Kidney (tissue), 22 donors: ENCODE measurements around the gene CDC5L. TPM values are rescaled to one million over a fixed set of nuclear protein-coding genes. Genes with fewer than 3 reads are reported as not detected.
A peak's percentile ranks its signal among the peaks of the same experiment; 100 is the strongest.

Source experiments
- DNase-seq, 5 donors: peaks; one replicate each; pipeline ENCODE4 v3.0.0-alpha.2; 2013 to 2020
- FAIRE-seq: peaks from 2 replicates; lab custom pipeline; 2012; peaks lifted over from hg19 to GRCh38; lab: Jason Lieb, UNC
- H3K27ac ChIP-seq, 2 donors: one replicate each; pipeline ENCODE4 v1.7.0; 2013; ENCODE audit warnings: low read depth in 2 of 2, low read length in 2 of 2, inconsistent platforms in 1 of 2
- H3K27me3 ChIP-seq: one replicate; pipeline ENCODE4 v1.7.1; 2013; ENCODE audit warnings: low read length, inconsistent platforms; ENCODE audit not compliant: control insufficient read depth, insufficient read depth
- H3K36me3 ChIP-seq, 3 donors: one replicate each; pipeline versions ENCODE4 v1.7.0 to v1.7.1; 2013; ENCODE audit warnings: low read length in 3 of 3, control low read depth in 1 of 3, inconsistent platforms in 1 of 3; ENCODE audit not compliant: insufficient read depth in 3 of 3, control insufficient read depth in 2 of 3
- H3K4me1 ChIP-seq, 3 donors: one replicate each; pipeline versions ENCODE4 v1.7.0 to v1.7.1; 2013; ENCODE audit warnings: low read length in 3 of 3, inconsistent platforms in 1 of 3, low read depth in 1 of 3; ENCODE audit not compliant: control insufficient read depth in 2 of 3, insufficient read depth in 2 of 3
- H3K4me3 ChIP-seq, 3 donors: one replicate each; pipeline versions ENCODE4 v1.7.0 to v1.8.1; 2013; ENCODE audit warnings: low read length in 3 of 3, control low read depth in 1 of 3, inconsistent platforms in 1 of 3
- H3K9ac ChIP-seq, 3 donors: one replicate each; pipeline versions ENCODE4 v1.7.0 to v1.7.1; 2013; ENCODE audit warnings: low read length in 3 of 3, control low read depth in 1 of 3, inconsistent platforms in 1 of 3
- H3K9me3 ChIP-seq, 3 donors: one replicate each; pipeline versions ENCODE4 v1.7.0 to v1.7.1; 2013; ENCODE audit warnings: low read length in 3 of 3, control low read depth in 1 of 3, inconsistent platforms in 1 of 3; ENCODE audit not compliant: control insufficient read depth in 2 of 3, insufficient read depth in 1 of 3
- intact Hi-C: fragments of 100-400 bp; cut with DNase I; formaldehyde crosslinking; loops from one replicate; pipeline ENCODE4 v1.11.1; 2022
- long read RNA-seq, 10 donors: library from polyadenylated mRNA in 1 of 10; unstranded in 1 of 10; transcript quantifications; one replicate each; pipeline ENCODE4 v2.0.0 and lab custom pipeline, GENCODE V29; 2021 to 2026
- polyA plus RNA-seq: library from polyadenylated mRNA; stranded (reverse); fragments of 350-450 nt; fragmentation: Illumina TruSeq; extraction: RNeasy Lipid Tissue Mini Kit (QIAGEN cat#74804); gene quantifications from one replicate; pipeline ENCODE4 v1.2.3, GENCODE V29; 2014; ENCODE audit warnings: low read depth, low replicate concordance; ENCODE audit not compliant: insufficient read depth
- total RNA-seq: library from RNA; stranded (reverse); fragmentation: NEBNext Ultra II Directional; extraction: Animal tissue kit (Norgen Biotek cat#: 25700); gene quantifications from one replicate; pipeline ENCODE4 v1.2.1, GENCODE V29; 2021
- TF ChIP-seq, protein P1 (sequence below): IDR thresholded peaks from 3 replicates; pipeline ENCODE4 v1.5.1; 2012; ENCODE audit warnings: mild to moderate bottlenecking, moderate library complexity, borderline replicate concordance; ENCODE audit not compliant: insufficient read depth; ENCODE audit errors: extremely low read depth
- donor health status: control.
- donor health status: control.
- donor health status: control.
- donor health status: control.
- donor health status: control.
- donor health status: DM: yes; HTN: yes; CAD: no.
- donor health status: Normal renal cell carcinoma (clear cell type).

Gene CDC5L
- total RNA-seq (17.6 TPM), polyA plus RNA-seq (7.6 TPM)
- long read RNA-seq, donor 1, full-length matches to known transcripts = 2 of 15 reads
- long read RNA-seq, donor 1, partial matches to known transcripts = 13 of 15 reads
- long read RNA-seq, donor 1, other reads (novel, unspliced or antisense) = 0 of 15 reads
- long read RNA-seq, donor 2, full-length matches to known transcripts = 3 of 56 reads
- long read RNA-seq, donor 2, partial matches to known transcripts = 53 of 56 reads
- long read RNA-seq, donor 2, other reads (novel, unspliced or antisense) = 0 of 56 reads
- long read RNA-seq, donor 3, full-length matches to known transcripts = 5 of 25 reads
- long read RNA-seq, donor 3, partial matches to known transcripts = 20 of 25 reads
- long read RNA-seq, donor 3, other reads (novel, unspliced or antisense) = 0 of 25 reads
- long read RNA-seq, donor 4, full-length matches to known transcripts = 5 of 5 reads
- long read RNA-seq, donor 4, partial matches to known transcripts = 0 of 5 reads
- long read RNA-seq, donor 4, other reads (novel, unspliced or antisense) = 0 of 5 reads
- long read RNA-seq, donor 5, full-length matches to known transcripts = 1 of 1 reads
- long read RNA-seq, donor 5, partial matches to known transcripts = 0 of 1 reads
- long read RNA-seq, donor 5, other reads (novel, unspliced or antisense) = 0 of 1 reads
- long read RNA-seq, donor 6, full-length matches to known transcripts = 7 of 102 reads
- long read RNA-seq, donor 6, partial matches to known transcripts = 95 of 102 reads
- long read RNA-seq, donor 6, other reads (novel, unspliced or antisense) = 0 of 102 reads
- long read RNA-seq, donor 7, full-length matches to known transcripts = 14 of 27 reads
- long read RNA-seq, donor 7, partial matches to known transcripts = 11 of 27 reads
- long read RNA-seq, donor 7, other reads (novel, unspliced or antisense) = 2 of 27 reads
- long read RNA-seq, donor 8, full-length matches to known transcripts = 2 of 44 reads
- long read RNA-seq, donor 8, partial matches to known transcripts = 42 of 44 reads
- long read RNA-seq, donor 8, other reads (novel, unspliced or antisense) = 0 of 44 reads
- long read RNA-seq, donor 9, full-length matches to known transcripts = 1 of 12 reads
- long read RNA-seq, donor 9, partial matches to known transcripts = 11 of 12 reads
- long read RNA-seq, donor 9, other reads (novel, unspliced or antisense) = 0 of 12 reads
- long read RNA-seq, donor 10, full-length matches to known transcripts = 1 of 38 reads
- long read RNA-seq, donor 10, partial matches to known transcripts = 37 of 38 reads
- long read RNA-seq, donor 10, other reads (novel, unspliced or antisense) = 0 of 38 reads

DNA sequence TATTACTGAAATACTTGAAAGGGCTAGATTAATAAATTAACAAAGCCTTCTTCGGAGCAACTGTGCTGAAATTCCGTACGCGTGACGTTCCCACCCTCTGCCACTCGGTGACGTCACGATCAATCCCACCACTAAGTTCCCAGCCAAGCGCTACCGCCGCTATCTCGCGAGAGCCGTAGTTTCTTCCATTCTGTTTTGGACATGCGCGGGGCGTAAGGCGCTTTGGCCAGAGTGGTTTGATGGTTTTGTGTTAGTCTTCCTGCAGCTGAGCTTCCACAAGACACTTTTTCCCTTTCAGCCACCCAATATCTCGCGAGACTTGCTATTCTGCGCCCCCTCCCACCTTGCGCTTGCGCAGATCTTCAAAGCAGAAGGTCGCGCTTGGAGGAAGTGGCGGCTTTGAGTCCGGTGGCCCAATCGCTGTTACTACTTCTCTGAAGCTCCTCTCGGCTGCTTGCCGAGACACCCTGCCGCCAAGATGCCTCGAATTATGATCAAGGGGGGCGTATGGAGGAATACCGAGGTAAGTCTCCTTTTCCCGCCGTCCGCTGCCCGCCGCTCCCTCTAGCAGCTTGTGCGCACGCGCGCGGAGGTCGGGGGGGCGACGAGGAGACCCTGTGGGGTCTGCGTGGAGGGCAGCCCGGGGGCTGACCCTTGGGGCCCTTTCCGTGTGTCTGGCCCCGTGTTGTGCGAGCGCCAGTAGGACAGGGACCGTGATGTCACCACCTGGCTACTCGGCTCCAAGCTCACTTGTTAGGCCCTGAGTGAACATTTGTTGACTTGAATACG is at the start of gene CDC5L:
CDC5L (plus strand) TSS at position 361 of the 789 bp plus-strand sequence; CDS start at position 479, 118 bp downstream.
- Histone ChIP-seq H3K9me3 (no peaks in the 10 kb centered on the region), H3K4me3 (peak within 1 kb of the TSS; percentile 88 to 96 (median 93)), H3K27ac (peak within 1 kb of the TSS; percentile 90 to 91), H3K36me3 (peaks cover 0 to 3% (median 3%) of the 10 kb centered on the region in 3 donors), H3K4me1 (peaks cover 2 to 13% (median 8%) of the 10 kb centered on the region in 3 donors), H3K27me3 (no peaks in the 10 kb centered on the region), H3K9ac (peak within 1 kb of the TSS; percentile 81 to 91 (median 82))
- FAIRE-seq = no peak
- TF ChIP-seq, protein P1, sequence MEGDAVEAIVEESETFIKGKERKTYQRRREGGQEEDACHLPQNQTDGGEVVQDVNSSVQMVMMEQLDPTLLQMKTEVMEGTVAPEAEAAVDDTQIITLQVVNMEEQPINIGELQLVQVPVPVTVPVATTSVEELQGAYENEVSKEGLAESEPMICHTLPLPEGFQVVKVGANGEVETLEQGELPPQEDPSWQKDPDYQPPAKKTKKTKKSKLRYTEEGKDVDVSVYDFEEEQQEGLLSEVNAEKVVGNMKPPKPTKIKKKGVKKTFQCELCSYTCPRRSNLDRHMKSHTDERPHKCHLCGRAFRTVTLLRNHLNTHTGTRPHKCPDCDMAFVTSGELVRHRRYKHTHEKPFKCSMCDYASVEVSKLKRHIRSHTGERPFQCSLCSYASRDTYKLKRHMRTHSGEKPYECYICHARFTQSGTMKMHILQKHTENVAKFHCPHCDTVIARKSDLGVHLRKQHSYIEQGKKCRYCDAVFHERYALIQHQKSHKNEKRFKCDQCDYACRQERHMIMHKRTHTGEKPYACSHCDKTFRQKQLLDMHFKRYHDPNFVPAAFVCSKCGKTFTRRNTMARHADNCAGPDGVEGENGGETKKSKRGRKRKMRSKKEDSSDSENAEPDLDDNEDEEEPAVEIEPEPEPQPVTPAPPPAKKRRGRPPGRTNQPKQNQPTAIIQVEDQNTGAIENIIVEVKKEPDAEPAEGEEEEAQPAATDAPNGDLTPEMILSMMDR = no peak
- intact Hi-C loops = no loop called here
- peak; percentile 97 to 100 (median 99) for DNase-seq

DNA sequence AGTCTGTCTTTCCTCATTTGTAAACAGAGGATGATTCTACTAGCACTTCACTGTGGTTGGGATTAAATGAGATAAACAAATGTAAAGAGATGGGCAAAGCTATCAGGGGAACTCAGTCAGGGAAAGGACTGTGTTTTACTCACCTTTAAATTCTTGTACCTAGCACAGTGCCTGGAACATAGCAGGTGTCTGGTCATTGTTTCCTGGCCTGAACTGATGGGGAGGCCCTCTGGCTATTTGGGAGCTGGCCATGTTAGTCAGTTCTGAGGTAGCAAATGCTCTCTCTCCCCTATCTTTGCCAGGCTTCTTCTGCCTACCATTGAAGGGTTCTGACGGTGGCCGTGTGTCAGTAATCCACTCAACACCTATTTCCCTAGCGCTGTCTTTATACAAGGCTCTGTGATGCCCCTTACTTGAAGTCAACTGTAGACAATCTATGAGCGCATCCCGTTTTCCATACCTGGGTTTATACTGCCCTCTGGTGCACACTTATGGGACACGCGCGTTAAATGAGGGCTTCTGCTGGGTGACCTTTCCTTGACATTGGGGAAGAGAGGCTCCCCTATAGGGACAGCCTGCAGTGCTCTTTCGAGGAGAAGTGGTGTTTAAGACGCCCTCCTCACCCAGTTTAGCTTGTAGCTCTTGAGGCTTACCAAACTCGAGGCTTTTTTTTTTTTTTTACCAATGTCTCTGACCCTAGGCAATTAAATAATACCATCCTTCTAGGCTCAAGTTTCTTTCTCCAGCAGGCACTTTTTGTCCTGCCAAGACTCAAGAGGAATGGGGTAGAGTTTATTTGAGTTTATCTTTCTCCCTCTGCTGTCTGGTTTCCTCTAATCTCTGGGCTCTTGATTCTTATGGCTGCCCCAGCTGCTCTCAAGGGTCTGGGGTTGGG is 49.0 kb upstream of the CDC5L start:
- Histone ChIP-seq H3K36me3 (no peaks in the 10 kb centered on the region), H3K27ac (no peak overlapping the region), H3K9ac (no peak overlapping the region), H3K4me1 (no peaks in the 10 kb centered on the region), H3K27me3 (no peaks in the 10 kb centered on the region), H3K9me3 (no peaks in the 10 kb centered on the region), H3K4me3 (no peak overlapping the region)
- intact Hi-C loops = no loop called here
- TF ChIP-seq, protein P1 = peak; percentile 75
- DNase-seq (peak in 4 of 5 donors; percentile 66 to 85 (median 75)), FAIRE-seq (no peak)
